HepG2 (cell line): ENCODE results near the gene ALKBH2. TPM values are rescaled to one million over a fixed set of nuclear protein-coding genes. Genes with fewer than 3 reads are reported as not detected.

Source experiments
- CEBPZ ChIP-seq: IDR thresholded peaks from 2 replicates; pipeline ENCODE4 v1.6.1; 2012; ENCODE audit warnings: low read length, improper control_type of control experiment
- DBP ChIP-seq: sonication (generic); formaldehyde crosslinking; IDR thresholded peaks from 2 replicates; pipeline ENCODE4 v1.4.0; 2020; ENCODE audit warnings: missing genetic modification reagents; ENCODE audit errors: not compliant biosample characterization
- ESRRA ChIP-seq: sonication (generic); formaldehyde crosslinking; IDR thresholded peaks from 2 replicates; pipeline ENCODE4 v1.5.1; 2020; ENCODE audit warnings: mild to moderate bottlenecking, low read depth, missing genetic modification reagents
- GPN1 ChIP-seq: sonication (generic); formaldehyde crosslinking; IDR thresholded peaks from 2 replicates; pipeline ENCODE4 v1.5.1; 2020; ENCODE audit warnings: missing genetic modification reagents, borderline replicate concordance
- KDM1A ChIP-seq: IDR thresholded peaks from 2 replicates; pipeline ENCODE4 v1.6.1; 2016; ENCODE audit warnings: missing compliant biosample characterization
- MTF2 ChIP-seq: sonication (generic); formaldehyde crosslinking; IDR thresholded peaks from 2 replicates; pipeline ENCODE4 v1.5.0; 2020; ENCODE audit warnings: missing genetic modification reagents, borderline replicate concordance
- MYC ChIP-seq: sonication (generic); formaldehyde crosslinking; IDR thresholded peaks from 2 replicates; pipeline ENCODE4 v1.9.0; 2021; ENCODE audit warnings: missing genetic modification reagents, borderline replicate concordance
- TCF12 ChIP-seq, 2 experiments: fragments of 450-650 bp in 1 of 2; sonication (generic) in 1 of 2; formaldehyde crosslinking in 1 of 2; IDR thresholded peaks; 2 replicates each; pipeline versions ENCODE4 v1.6.1 to v1.8.0; 2017 to 2022; ENCODE audit warnings: antibody characterized with exemption in 1 of 2, mild to moderate bottlenecking in 1 of 2, missing genetic modification reagents in 1 of 2, moderate library complexity in 1 of 2
- ZNF652 ChIP-seq: IDR thresholded peaks from 2 replicates; pipeline ENCODE4 v1.6.1; 2016; ENCODE audit warnings: low read depth, borderline replicate concordance
- ZNF724P ChIP-seq: sonication (generic); formaldehyde crosslinking; IDR thresholded peaks from 2 replicates; pipeline ENCODE4 v1.8.0; 2022; ENCODE audit warnings: missing genetic modification reagents, borderline replicate concordance
- ZNF781 ChIP-seq: sonication (generic); formaldehyde crosslinking; IDR thresholded peaks from 2 replicates; pipeline ENCODE4 v1.5.1; 2020; ENCODE audit warnings: borderline replicate concordance, mild to moderate bottlenecking, missing genetic modification reagents; ENCODE audit errors: not compliant biosample characterization
- ZNF788 ChIP-seq: sonication (generic); formaldehyde crosslinking; IDR thresholded peaks from 2 replicates; pipeline ENCODE4 v1.5.0; 2020; ENCODE audit warnings: mild to moderate bottlenecking, missing genetic modification reagents, borderline replicate concordance
- ZNF790 ChIP-seq: sonication (generic); formaldehyde crosslinking; IDR thresholded peaks from 2 replicates; pipeline ENCODE4 v1.8.0; 2022; ENCODE audit warnings: missing genetic modification reagents, mild to moderate bottlenecking, borderline replicate concordance
- polyA plus RNA-seq, 8 experiments: library from polyadenylated mRNA; depleted of rRNA in 3 of 8; stranded (reverse) in 7 of 8; unstranded in 1 of 8; fragments of >200 nt; fragmentation: Illumina TruSeq in 4 of 8; extraction: Trizol in 4 of 8; gene quantifications; 2 replicates each; pipeline versions ENCODE4 v1.2.1 to v1.2.3, GENCODE V29; 2011 to 2016; ENCODE audit warnings: low read depth in 4 of 8, missing spikeins in 1 of 8, mixed read lengths in 1 of 8; ENCODE audit not compliant: insufficient read depth in 1 of 8
- total RNA-seq, 5 experiments: library from RNA; depleted of rRNA; stranded (reverse); fragments of >200 nt; fragmentation: Illumina TruSeq; extraction: Trizol; gene quantifications; 2 replicates each; pipeline ENCODE4 v1.2.3, GENCODE V29; 2016; ENCODE audit warnings: low read depth in 1 of 5
- TF ChIP-seq, protein P1 (sequence below): sonication (generic); formaldehyde crosslinking; IDR thresholded peaks from 2 replicates; pipeline ENCODE4 v1.4.0; 2020; ENCODE audit warnings: missing genetic modification reagents
- TF ChIP-seq, protein P2 (sequence below): IDR thresholded peaks from 2 replicates; pipeline ENCODE4 v1.6.1; 2016; ENCODE audit warnings: low read depth, control low read depth
- TF ChIP-seq, protein P3 (sequence below): sonication (generic); formaldehyde crosslinking; IDR thresholded peaks from 2 replicates; pipeline ENCODE4 v1.9.0; 2022; ENCODE audit warnings: low read depth, missing genetic modification reagents
- TF ChIP-seq, protein P4 (sequence below): sonication (generic); formaldehyde crosslinking; IDR thresholded peaks from 2 replicates; pipeline ENCODE4 v1.8.1; 2023; ENCODE audit warnings: mild to moderate bottlenecking, missing genetic modification reagents, borderline replicate concordance

The ALKBH2 gene
- total and polyA plus RNA-seq, 2 of the 13 experiments (the other 11 are each of a cell fraction or from before 2014, with no cell fraction given) = 21.0 to 40.5 TPM

DNA sequence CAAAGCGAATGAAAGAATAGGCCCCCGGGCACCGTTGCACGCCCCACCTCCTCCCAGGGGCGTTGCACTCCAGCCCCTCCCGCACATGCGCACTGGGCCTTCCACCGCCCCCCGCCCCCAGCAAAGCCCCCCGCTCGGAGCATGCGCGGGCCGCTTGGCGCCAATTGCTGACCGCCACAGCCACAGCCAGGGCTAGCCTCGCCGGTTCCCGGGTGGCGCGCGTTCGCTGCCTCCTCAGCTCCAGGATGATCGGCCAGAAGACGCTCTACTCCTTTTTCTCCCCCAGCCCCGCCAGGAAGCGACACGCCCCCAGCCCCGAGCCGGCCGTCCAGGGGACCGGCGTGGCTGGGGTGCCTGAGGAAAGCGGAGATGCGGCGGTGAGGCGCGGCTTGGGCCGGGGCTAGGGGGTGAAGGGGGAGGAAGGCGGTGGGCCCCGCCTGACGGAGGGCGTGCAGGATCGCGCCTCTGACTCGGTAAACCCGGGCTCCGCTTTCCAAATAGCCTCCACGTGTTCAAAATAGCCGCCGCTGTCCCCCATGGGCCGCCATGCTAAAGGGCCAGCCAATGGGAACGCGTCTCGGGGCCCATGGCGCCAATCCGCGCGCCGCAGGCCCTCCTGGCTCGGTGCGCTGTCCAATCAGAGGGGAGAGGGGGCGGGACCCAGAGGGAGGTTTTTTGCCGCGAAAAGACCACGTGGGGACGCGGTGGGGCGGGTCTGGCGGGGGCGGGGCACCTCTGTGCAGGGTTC lies 4.3 kb upstream of the ALKBH2 start, which contains the start of gene UNG (continued):
- TF ChIP-seq, protein P1, sequence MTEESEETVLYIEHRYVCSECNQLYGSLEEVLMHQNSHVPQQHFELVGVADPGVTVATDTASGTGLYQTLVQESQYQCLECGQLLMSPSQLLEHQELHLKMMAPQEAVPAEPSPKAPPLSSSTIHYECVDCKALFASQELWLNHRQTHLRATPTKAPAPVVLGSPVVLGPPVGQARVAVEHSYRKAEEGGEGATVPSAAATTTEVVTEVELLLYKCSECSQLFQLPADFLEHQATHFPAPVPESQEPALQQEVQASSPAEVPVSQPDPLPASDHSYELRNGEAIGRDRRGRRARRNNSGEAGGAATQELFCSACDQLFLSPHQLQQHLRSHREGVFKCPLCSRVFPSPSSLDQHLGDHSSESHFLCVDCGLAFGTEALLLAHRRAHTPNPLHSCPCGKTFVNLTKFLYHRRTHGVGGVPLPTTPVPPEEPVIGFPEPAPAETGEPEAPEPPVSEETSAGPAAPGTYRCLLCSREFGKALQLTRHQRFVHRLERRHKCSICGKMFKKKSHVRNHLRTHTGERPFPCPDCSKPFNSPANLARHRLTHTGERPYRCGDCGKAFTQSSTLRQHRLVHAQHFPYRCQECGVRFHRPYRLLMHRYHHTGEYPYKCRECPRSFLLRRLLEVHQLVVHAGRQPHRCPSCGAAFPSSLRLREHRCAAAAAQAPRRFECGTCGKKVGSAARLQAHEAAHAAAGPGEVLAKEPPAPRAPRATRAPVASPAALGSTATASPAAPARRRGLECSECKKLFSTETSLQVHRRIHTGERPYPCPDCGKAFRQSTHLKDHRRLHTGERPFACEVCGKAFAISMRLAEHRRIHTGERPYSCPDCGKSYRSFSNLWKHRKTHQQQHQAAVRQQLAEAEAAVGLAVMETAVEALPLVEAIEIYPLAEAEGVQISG = no peak
- TF ChIP-seq GPN1 (CRISPR knock-in tag) (peak; percentile 56; the same call in 1 of the 2 replicates), ZNF652 (no peak), ZNF724P (CRISPR knock-in tag) (peak; percentile 97), TCF12 (IDR thresholded peaks at IDR 0.05) (no peak), TCF12 (CRISPR knock-in tag; IDR thresholded peaks at IDR 0.05) (no peak), MTF2 (CRISPR knock-in tag) (no peak), KDM1A (no peak), DBP (CRISPR knock-in tag) (no peak), ESRRA (CRISPR knock-in tag) (no peak), ZNF790 (CRISPR knock-in tag) (no peak), CEBPZ (no peak), MYC (peak; percentile 38), ZNF788 (no peak), ZNF781 (peak; percentile 44)
- TF ChIP-seq, protein P2, sequence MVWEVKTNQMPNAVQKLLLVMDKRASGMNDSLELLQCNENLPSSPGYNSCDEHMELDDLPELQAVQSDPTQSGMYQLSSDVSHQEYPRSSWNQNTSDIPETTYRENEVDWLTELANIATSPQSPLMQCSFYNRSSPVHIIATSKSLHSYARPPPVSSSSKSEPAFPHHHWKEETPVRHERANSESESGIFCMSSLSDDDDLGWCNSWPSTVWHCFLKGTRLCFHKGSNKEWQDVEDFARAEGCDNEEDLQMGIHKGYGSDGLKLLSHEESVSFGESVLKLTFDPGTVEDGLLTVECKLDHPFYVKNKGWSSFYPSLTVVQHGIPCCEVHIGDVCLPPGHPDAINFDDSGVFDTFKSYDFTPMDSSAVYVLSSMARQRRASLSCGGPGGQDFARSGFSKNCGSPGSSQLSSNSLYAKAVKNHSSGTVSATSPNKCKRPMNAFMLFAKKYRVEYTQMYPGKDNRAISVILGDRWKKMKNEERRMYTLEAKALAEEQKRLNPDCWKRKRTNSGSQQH (CRISPR knock-in tag) = peak; percentile 96
- TF ChIP-seq, protein P3, sequence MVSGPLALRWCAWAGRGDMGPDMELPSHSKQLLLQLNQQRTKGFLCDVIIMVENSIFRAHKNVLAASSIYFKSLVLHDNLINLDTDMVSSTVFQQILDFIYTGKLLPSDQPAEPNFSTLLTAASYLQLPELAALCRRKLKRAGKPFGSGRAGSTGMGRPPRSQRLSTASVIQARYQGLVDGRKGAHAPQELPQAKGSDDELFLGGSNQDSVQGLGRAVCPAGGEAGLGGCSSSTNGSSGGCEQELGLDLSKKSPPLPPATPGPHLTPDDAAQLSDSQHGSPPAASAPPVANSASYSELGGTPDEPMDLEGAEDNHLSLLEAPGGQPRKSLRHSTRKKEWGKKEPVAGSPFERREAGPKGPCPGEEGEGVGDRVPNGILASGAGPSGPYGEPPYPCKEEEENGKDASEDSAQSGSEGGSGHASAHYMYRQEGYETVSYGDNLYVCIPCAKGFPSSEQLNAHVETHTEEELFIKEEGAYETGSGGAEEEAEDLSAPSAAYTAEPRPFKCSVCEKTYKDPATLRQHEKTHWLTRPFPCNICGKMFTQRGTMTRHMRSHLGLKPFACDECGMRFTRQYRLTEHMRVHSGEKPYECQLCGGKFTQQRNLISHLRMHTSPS (CRISPR knock-in tag) = no peak
- TF ChIP-seq, protein P4, sequence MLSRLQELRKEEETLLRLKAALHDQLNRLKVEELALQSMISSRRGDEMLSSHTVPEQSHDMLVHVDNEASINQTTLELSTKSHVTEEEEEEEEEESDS (CRISPR knock-in tag) = peak; percentile 30; the same call in 1 of the 2 replicates
